PC-9 (cell line): ENCODE measurements around the gene PIP5K1B. TPM values are rescaled to one million over a fixed set of nuclear protein-coding genes. Genes with fewer than 3 reads are reported as not detected.

Source experiments
- BruUV-seq: library from RNA; stranded (reverse); fragments of 400-500 nt; replicated peaks from 2 replicates; lab custom pipeline; 2021; lab: Mats Ljungman, UMichigan
- CTCF ChIA-PET: fragments of 300-600 bp; sonication (Branson Sonifier 250); formaldehyde crosslinking; loops from one replicate; lab custom pipeline; 2022; ENCODE audit warnings: antibody characterized with exemption; lab: Charles Lee
- POLR2A ChIA-PET: fragments of 300-600 bp; sonication (Branson Sonifier 250); formaldehyde crosslinking; loops from one replicate; lab custom pipeline; 2022; ENCODE audit warnings: antibody characterized with exemption; ENCODE audit not compliant: unreplicated experiment; lab: Charles Lee
- DNase-seq, 2 experiments: peaks; one replicate each; pipeline versions ENCODE4 v3.0.0 to v3.0.0-alpha.2; 2015 to 2022; ENCODE audit warnings: mixed read lengths in 1 of 2
- H2AFZ ChIP-seq: fragments of 200-600 bp; sonication (generic); 2 replicates; pipeline ENCODE4 v1.8.1; 2017; ENCODE audit warnings: antibody characterized with exemption
- H3F3A ChIP-seq: fragments of 200-600 bp; sonication (generic); 2 replicates; pipeline ENCODE4 v1.8.1; 2017; ENCODE audit warnings: antibody characterized with exemption, mild to moderate bottlenecking, low read depth; ENCODE audit not compliant: insufficient read depth
- H3K27ac ChIP-seq: fragments of 200-600 bp; sonication (generic); 2 replicates; pipeline ENCODE4 v1.6.1; 2016; ENCODE audit warnings: mixed run types
- H3K27me3 ChIP-seq: fragments of 200-600 bp; sonication (generic); 2 replicates; pipeline ENCODE4 v1.6.1; 2016; ENCODE audit warnings: low read depth, mixed run types; ENCODE audit not compliant: insufficient read depth
- H3K36me3 ChIP-seq: fragments of 200-600 bp; sonication (generic); 2 replicates; pipeline ENCODE4 v1.6.1; 2016; ENCODE audit warnings: low read depth, mixed run types
- H3K4me1 ChIP-seq: fragments of 200-600 bp; sonication (generic); replicated peaks from 2 replicates; pipeline ENCODE4 v1.6.1; 2016; ENCODE audit warnings: mixed run types; ENCODE audit not compliant: insufficient read depth
- H3K4me2 ChIP-seq: fragments of 200-600 bp; sonication (generic); 2 replicates; pipeline ENCODE4 v1.6.1; 2017; ENCODE audit warnings: mixed run types
- H3K4me3 ChIP-seq: fragments of 200-600 bp; sonication (generic); 2 replicates; pipeline ENCODE4 v1.6.1; 2016; ENCODE audit warnings: mixed run types
- H3K79me2 ChIP-seq: fragments of 200-600 bp; sonication (generic); 2 replicates; pipeline ENCODE4 v1.6.1; 2017; ENCODE audit warnings: low read depth, mixed run types
- H3K9me2 ChIP-seq: fragments of 200-600 bp; sonication (generic); 2 replicates; pipeline ENCODE4 v1.8.1; 2017; ENCODE audit warnings: mild to moderate bottlenecking; ENCODE audit not compliant: insufficient read depth
- H3K9me3 ChIP-seq: fragments of 200-600 bp; sonication (generic); 2 replicates; pipeline ENCODE4 v1.8.1; 2016; ENCODE audit warnings: low read depth; ENCODE audit not compliant: insufficient read depth
- H4K20me1 ChIP-seq: fragments of 200-600 bp; sonication (generic); 2 replicates; pipeline ENCODE4 v1.8.1; 2017; ENCODE audit not compliant: insufficient read depth
- EZH2 ChIP-seq: fragments of 200-600 bp; sonication (generic); IDR thresholded peaks from 2 replicates; pipeline ENCODE4 v1.8.0; 2017; ENCODE audit warnings: antibody characterized with exemption, low read depth
- intact Hi-C: fragments of 100-400 bp; cut with micrococcal nuclease; formaldehyde crosslinking; loops from one replicate; pipeline ENCODE4 v1.10.0; 2022; ENCODE audit not compliant: unreplicated experiment
- total RNA-seq: library from RNA; stranded (reverse); gene quantifications from 2 replicates; pipeline ENCODE4 v1.2.3, GENCODE V29; 2021
- TF ChIP-seq, protein P1 (sequence below): fragments of 200-600 bp; sonication (generic); conservative IDR thresholded peaks from 2 replicates; pipeline ENCODE4 v1.6.1; 2017; ENCODE audit warnings: mixed run types, antibody characterized with exemption, mild to moderate bottlenecking, moderate library complexity

The PIP5K1B gene
- total RNA-seq, 1 experiment from 2014 or later = not detected

DNA sequence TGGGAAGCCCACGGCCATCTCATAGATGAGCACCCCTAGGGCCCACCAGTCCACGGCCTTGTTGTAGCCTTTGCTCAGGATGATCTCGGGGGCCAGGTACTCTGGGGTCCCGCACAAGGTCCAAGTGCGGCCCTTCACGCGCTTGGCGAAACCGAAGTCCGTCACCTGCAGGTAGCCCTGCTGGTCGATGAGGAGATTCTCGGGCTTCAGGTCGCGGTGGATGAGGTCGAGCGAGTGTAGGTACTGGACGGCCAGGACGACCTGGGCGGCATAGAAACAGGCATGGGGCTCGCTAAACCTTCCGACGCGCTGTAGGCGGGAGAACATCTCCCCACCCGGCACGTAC lies 308.3 kb downstream of the PIP5K1B start:
- H3K27me3 ChIP-seq = peaks cover 76% of the 10 kb centered on the region
- POLR2A ChIA-PET = no interaction called here

DNA sequence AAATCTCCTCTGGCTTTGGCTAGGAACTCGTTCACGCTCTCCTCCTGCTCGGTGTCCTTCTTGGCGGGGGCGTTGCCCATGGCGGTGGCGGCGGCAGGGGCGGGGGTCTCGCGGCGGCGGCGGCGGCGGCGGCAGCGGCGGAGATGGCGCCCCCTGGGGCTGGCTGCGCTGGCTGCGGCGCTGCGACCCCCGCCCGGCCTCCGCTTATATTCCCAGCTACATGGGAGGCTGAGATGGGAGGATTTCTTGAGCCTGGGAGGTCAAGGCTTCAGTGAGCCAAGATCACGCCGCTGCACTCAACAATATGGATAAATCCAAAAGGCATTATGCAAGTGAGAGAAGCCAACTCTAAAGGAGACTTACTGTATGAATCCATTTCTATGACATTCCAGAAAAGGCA lies 309.0 kb downstream of the PIP5K1B start, which contains the start of gene PRKACG:
Gene PRKACG (minus strand): TSS at position 101 of the 400 bp plus-strand sequence. CDS start 21 bp downstream, at position 80.
- TF ChIP-seq, protein P1, sequence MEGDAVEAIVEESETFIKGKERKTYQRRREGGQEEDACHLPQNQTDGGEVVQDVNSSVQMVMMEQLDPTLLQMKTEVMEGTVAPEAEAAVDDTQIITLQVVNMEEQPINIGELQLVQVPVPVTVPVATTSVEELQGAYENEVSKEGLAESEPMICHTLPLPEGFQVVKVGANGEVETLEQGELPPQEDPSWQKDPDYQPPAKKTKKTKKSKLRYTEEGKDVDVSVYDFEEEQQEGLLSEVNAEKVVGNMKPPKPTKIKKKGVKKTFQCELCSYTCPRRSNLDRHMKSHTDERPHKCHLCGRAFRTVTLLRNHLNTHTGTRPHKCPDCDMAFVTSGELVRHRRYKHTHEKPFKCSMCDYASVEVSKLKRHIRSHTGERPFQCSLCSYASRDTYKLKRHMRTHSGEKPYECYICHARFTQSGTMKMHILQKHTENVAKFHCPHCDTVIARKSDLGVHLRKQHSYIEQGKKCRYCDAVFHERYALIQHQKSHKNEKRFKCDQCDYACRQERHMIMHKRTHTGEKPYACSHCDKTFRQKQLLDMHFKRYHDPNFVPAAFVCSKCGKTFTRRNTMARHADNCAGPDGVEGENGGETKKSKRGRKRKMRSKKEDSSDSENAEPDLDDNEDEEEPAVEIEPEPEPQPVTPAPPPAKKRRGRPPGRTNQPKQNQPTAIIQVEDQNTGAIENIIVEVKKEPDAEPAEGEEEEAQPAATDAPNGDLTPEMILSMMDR = no peak
- no peak for TF ChIP-seq EZH2
- intact Hi-C loops = no loop called here
- Histone ChIP-seq H3K27me3 (peaks cover 74% of the 10 kb centered on the region), H3F3A (no peaks in the 10 kb centered on the region), H2AFZ (no peak within 1 kb of the TSS), H3K9me3 (no peaks in the 10 kb centered on the region), H3K9me2 (no peaks in the 10 kb centered on the region), H4K20me1 (no peaks in the 10 kb centered on the region), H3K27ac (no peak within 1 kb of the TSS), H3K4me1 (no peaks in the 10 kb centered on the region), H3K79me2 (no peaks in the 10 kb centered on the region), H3K36me3 (no peaks in the 10 kb centered on the region), H3K4me2 (no peak within 1 kb of the TSS), H3K4me3 (no peak within 1 kb of the TSS)
- ChIA-PET POLR2A (no interaction called here), CTCF (no interaction called here)
- no TSS peak for BruUV-seq
- no peak for DNase-seq

More for the DNA sequence above, 308.3 kb downstream of the PIP5K1B start:
- no peak for DNase-seq
- Histone ChIP-seq H3K9me2 (no peaks in the 10 kb centered on the region), H3K4me3 (no peak overlapping the region), H3K36me3 (no peaks in the 10 kb centered on the region), H3K4me2 (no peak overlapping the region), H3K27ac (no peak overlapping the region), H3K79me2 (no peaks in the 10 kb centered on the region), H2AFZ (no peak overlapping the region), H3F3A (no peaks in the 10 kb centered on the region), H3K4me1 (no peaks in the 10 kb centered on the region), H3K9me3 (no peaks in the 10 kb centered on the region), H4K20me1 (no peaks in the 10 kb centered on the region)
- intact Hi-C loops = no loop called here
- TF ChIP-seq, protein P1 = no peak
- no peak for TF ChIP-seq EZH2
- no TSS peak for BruUV-seq
- CTCF ChIA-PET = no interaction called here

DNA sequence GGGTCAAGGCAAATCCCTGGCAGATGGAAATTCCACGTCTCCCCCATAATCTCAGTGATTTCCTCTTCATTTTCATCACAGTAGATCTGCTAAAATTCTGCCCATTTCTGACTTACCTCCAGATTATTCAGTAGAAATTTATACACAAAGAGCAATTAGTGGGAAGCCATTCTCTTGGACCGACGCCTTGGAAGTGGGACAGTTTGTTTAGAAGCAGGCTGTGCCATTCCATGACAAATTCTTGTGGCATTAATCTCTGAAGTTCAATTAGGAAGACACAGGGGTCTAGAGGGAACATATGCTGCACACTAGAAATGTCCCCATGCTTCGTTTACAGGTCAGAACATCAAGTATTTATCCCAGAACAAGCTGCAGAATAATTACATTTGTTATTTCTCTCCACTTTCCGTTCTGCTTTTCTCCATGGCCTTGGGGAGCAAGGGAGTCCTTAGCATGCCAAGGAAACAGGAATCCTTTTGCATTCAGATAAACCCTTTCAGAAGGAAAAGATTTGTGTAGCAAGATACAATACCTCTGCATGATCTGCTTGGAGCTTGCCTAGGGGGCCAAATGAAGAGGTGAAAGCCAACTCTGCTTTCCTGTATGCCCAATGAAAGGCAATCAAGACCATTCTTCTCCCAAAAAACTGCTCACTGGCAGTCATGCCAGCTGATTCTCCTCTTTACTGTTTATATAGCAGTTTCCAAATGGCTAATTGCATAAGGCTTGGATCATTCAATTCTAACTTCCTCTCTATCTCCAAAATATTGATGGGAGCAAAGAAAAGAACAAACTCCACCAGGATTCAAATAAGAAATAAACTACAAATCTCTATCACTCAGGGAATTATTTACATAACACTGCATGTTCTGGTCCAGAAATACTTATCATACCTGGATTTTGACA lies 311.4 kb downstream of the PIP5K1B start:
- Histone ChIP-seq H3K4me1 (no peaks in the 10 kb centered on the region), H3K4me3 (no peak overlapping the region), H3K4me2 (no peak overlapping the region), H3K9me3 (no peaks in the 10 kb centered on the region), H2AFZ (no peak overlapping the region), H3K9me2 (no peaks in the 10 kb centered on the region), H3F3A (no peaks in the 10 kb centered on the region), H3K27me3 (peaks cover 72% of the 10 kb centered on the region), H3K27ac (no peak overlapping the region), H3K79me2 (no peaks in the 10 kb centered on the region), H3K36me3 (no peaks in the 10 kb centered on the region), H4K20me1 (no peaks in the 10 kb centered on the region)
- CTCF ChIA-PET = no interaction called here
- BruUV-seq = no TSS peak
- TF ChIP-seq EZH2 = no peak
- TF ChIP-seq, protein P1 = no peak
- DNase-seq = no peak
- intact Hi-C loops = no loop called here
- POLR2A ChIA-PET = no interaction called here
